ENCODE measurements around the gene LUC7L3. TPM values are rescaled to one million over a fixed set of nuclear protein-coding genes. Genes with fewer than 3 reads are reported as not detected.

The LUC7L3 gene
- polyA plus RNA-seq, 2 of the 4 experiments (the other 2 are of a cell fraction), result 209 to 211 TPM

GRCh38 chr17:50787106-50787505 is 67.7 kb downstream of the LUC7L3 start:
- ChIA-PET POLR2A (no interaction called here), CTCF (interaction anchor here (0.6 to 10.7 kb wide), 18 partner anchors 10 to 366 kb away, joined by 3 to 324 read pairs (median 6); partner anchors contain the start of genes ANKRD40CL, NME1 and WFIKKN2)
- FAIRE-seq (no peak), ATAC-seq (no peak), DNase-seq (ENCODE audit: low read depth in 1 of 2, low spot score in 1 of 2) (no peak)
- WGBS (ENCODE audit: missing lambda C conversion rate), result 75% methylated on average over 7 of the region's 7 CpGs
- no peak for TF ChIP-seq RNF2 (IDR thresholded peaks at IDR 0.05; ENCODE audit: borderline replicate concordance, low read depth)
- no peak for TF ChIP-seq BHLHE40 (IDR thresholded peaks at IDR 0.05; ENCODE audit: low read depth, low read length)
- no peak for TF ChIP-seq FOXS1 (CRISPR knock-in tag; IDR thresholded peaks at IDR 0.05)
- no peak for TF ChIP-seq CHD4 (IDR thresholded peaks at IDR 0.05; ENCODE audit: borderline replicate concordance)
- no peak for TF ChIP-seq HEYL (CRISPR knock-in tag; IDR thresholded peaks at IDR 0.05)
- TF ChIP-seq JUNB (IDR thresholded peaks at IDR 0.05), result no peak
- no peak overlapping the region for H3K4me2 ChIP-seq
- no peaks in the 10 kb centered on the region for H3K9me3 ChIP-seq
- 0 out of 3 replicates have a peak, but pooled peaks cover 3% of the 10 kb centered on the region for H3K4me1 ChIP-seq
- no peak overlapping the region for H3K4me3 ChIP-seq
- peak overlapping the region; percentile 21 to 61; a peak in 3 of 6 replicates for H3K27ac ChIP-seq

DNA sequence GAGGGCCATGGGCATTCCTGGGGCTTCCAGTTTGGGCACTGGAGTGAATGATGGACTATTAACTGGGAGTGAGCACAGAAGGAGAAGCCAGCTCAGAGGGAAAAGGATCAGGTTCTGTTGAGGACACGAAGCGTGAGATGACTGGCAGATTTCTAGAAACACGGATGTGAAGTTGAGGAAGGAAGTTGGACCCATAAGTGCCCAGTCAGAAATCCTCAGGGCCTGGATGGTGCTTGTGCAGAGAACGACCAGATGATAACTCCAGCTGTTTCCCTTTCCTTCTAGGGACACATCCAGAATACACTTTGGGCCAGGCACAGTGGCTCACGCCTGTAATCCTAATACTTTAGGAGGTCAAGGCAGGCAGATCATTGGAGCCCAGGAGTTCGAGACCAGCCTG is 71.2 kb downstream of the LUC7L3 start:
- FAIRE-seq, result no peak
- TF ChIP-seq RARB (CRISPR knock-in tag; IDR thresholded peaks at IDR 0.05), result no peak
- peak; percentile 70; the same call in 1 of the 2 replicates for TF ChIP-seq NFE2L2 (conservative IDR thresholded peaks at IDR 0.05; ENCODE audit: low read length)
- ChIA-PET POLR2A (interaction anchor here (0.5 to 1.2 kb wide), 2 partner anchors 11 to 71 kb away, joined by 3 read pairs; partner anchors contain the start of gene LUC7L3), CTCF (interaction anchor here (0.6 to 4.0 kb wide), 12 partner anchors 7 to 210 kb away, joined by 3 to 28 read pairs (median 4); no protein-coding TSS in a partner anchor)
- 78% methylated on average over 6 of the region's 6 CpGs for WGBS (ENCODE audit: missing lambda C conversion rate)
- Histone ChIP-seq H3K4me3 (no peak overlapping the region), H3K4me2 (no peak overlapping the region), H3K4me1 (no peaks in the 10 kb centered on the region), H3K27ac (no peak overlapping the region), H3K9me3 (no peaks in the 10 kb centered on the region)
- no peak for ATAC-seq
- no peak for DNase-seq (ENCODE audit: low read depth in 1 of 2, low spot score in 1 of 2)

GRCh38 chr17:50792132-50792531 is 72.7 kb downstream of the LUC7L3 start:
- ChIA-PET POLR2A (no interaction called here), CTCF (interaction anchor here (1.2 to 4.0 kb wide), 5 partner anchors 9 to 157 kb away, joined by 3 to 28 read pairs (median 5); no protein-coding TSS in a partner anchor)
- ATAC-seq (no peak), FAIRE-seq (no peak), DNase-seq (ENCODE audit: low read depth in 1 of 2, low spot score in 1 of 2) (no peak)
- no peak overlapping the region for H3K4me3 ChIP-seq
- H3K4me2 ChIP-seq, result no peak overlapping the region
- 90% methylated on average over 7 of the region's 7 CpGs for WGBS (ENCODE audit: missing lambda C conversion rate)
- no peaks in the 10 kb centered on the region for H3K9me3 ChIP-seq
- TF ChIP-seq CBX8 (IDR thresholded peaks at IDR 0.05) (no peak), HOXB13 (CRISPR knock-in tag; IDR thresholded peaks at IDR 0.05; ENCODE audit: low read depth) (no peak), CHD2 (IDR thresholded peaks at IDR 0.05; ENCODE audit: low read length, partially characterized antibody) (no peak), RAD21 (conservative IDR thresholded peaks at IDR 0.05 in 1 of 2, IDR thresholded peaks at IDR 0.05 in 1 of 2) (no peak), MYC (IDR thresholded peaks at IDR 0.05; ENCODE audit: borderline replicate concordance, low read length) (no peak)
- H3K4me1 ChIP-seq, result no peaks in the 10 kb centered on the region
- H3K27ac ChIP-seq, result no peak overlapping the region

GRCh38 chr17:50793007-50793406 is 73.6 kb downstream of the LUC7L3 start:
- no peaks in the 10 kb centered on the region for H3K9me3 ChIP-seq
- no peak overlapping the region for H3K4me2 ChIP-seq
- ATAC-seq (no peak), DNase-seq (ENCODE audit: low read depth in 1 of 2, low spot score in 1 of 2) (no peak), FAIRE-seq (no peak)
- POLR2A ChIA-PET, result no interaction called here
- no peak overlapping the region for H3K4me3 ChIP-seq
- H3K27ac ChIP-seq, result no peak overlapping the region
- CTCF ChIA-PET, result interaction anchor here (1.2 to 4.0 kb wide), 2 partner anchors 10 to 24 kb away, joined by 3 to 28 read pairs; no protein-coding TSS in a partner anchor
- H3K4me1 ChIP-seq, result no peaks in the 10 kb centered on the region
- WGBS (ENCODE audit: missing lambda C conversion rate), result 72% methylated on average over 8 of the region's 8 CpGs
- TF ChIP-seq NR3C1 (IDR thresholded peaks at IDR 0.05) (no peak), FOSB (CRISPR knock-in tag; IDR thresholded peaks at IDR 0.05) (no peak), HOXB5 (CRISPR knock-in tag; IDR thresholded peaks at IDR 0.05) (no peak), HDAC2 (IDR thresholded peaks at IDR 0.05) (no peak), E2F6 (IDR thresholded peaks at IDR 0.05; ENCODE audit: borderline replicate concordance, low read depth) (no peak), ZSCAN20 (CRISPR knock-in tag; IDR thresholded peaks at IDR 0.05) (no peak), PBX3 (IDR thresholded peaks at IDR 0.05) (no peak), SMC3 (IDR thresholded peaks at IDR 0.05) (no peak), USF2 (IDR thresholded peaks at IDR 0.05) (no peak), ZFP36 (IDR thresholded peaks at IDR 0.05; ENCODE audit: borderline replicate concordance, partially characterized antibody) (no peak), CBX8 (IDR thresholded peaks at IDR 0.05) (no peak), HOXA7 (CRISPR knock-in tag; IDR thresholded peaks at IDR 0.05) (no peak), MAZ (IDR thresholded peaks at IDR 0.05; ENCODE audit: borderline replicate concordance, low read depth, low read length) (no peak), MAFK (IDR thresholded peaks at IDR 0.05; ENCODE audit: partially characterized antibody) (no peak)
- TF ChIP-seq, protein P1, sequence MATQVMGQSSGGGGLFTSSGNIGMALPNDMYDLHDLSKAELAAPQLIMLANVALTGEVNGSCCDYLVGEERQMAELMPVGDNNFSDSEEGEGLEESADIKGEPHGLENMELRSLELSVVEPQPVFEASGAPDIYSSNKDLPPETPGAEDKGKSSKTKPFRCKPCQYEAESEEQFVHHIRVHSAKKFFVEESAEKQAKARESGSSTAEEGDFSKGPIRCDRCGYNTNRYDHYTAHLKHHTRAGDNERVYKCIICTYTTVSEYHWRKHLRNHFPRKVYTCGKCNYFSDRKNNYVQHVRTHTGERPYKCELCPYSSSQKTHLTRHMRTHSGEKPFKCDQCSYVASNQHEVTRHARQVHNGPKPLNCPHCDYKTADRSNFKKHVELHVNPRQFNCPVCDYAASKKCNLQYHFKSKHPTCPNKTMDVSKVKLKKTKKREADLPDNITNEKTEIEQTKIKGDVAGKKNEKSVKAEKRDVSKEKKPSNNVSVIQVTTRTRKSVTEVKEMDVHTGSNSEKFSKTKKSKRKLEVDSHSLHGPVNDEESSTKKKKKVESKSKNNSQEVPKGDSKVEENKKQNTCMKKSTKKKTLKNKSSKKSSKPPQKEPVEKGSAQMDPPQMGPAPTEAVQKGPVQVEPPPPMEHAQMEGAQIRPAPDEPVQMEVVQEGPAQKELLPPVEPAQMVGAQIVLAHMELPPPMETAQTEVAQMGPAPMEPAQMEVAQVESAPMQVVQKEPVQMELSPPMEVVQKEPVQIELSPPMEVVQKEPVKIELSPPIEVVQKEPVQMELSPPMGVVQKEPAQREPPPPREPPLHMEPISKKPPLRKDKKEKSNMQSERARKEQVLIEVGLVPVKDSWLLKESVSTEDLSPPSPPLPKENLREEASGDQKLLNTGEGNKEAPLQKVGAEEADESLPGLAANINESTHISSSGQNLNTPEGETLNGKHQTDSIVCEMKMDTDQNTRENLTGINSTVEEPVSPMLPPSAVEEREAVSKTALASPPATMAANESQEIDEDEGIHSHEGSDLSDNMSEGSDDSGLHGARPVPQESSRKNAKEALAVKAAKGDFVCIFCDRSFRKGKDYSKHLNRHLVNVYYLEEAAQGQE (IDR thresholded peaks at IDR 0.05), result no peak
